ENCODE data around the gene WDFY2.

DNA sequence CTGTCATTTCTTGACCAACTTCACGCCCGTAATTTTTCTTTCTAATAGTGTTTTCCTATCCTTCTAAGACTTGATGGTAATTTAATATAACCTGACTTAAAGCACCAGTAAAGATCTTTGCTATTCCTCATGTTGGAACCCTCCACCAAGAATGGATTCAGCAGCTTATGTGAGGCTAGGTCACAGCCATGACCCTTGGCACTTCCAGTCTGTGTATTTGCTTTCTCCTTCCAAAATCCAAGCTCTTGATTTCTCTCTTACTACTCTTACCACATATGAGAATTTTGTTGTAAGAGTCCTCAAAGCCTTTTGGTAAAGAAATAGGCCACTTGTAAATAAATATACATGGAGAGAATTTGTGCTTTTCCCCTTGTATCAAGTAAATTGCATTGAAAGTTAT is 158.3 kb downstream of the WDFY2 start:
- TF ChIP-seq, protein P1, sequence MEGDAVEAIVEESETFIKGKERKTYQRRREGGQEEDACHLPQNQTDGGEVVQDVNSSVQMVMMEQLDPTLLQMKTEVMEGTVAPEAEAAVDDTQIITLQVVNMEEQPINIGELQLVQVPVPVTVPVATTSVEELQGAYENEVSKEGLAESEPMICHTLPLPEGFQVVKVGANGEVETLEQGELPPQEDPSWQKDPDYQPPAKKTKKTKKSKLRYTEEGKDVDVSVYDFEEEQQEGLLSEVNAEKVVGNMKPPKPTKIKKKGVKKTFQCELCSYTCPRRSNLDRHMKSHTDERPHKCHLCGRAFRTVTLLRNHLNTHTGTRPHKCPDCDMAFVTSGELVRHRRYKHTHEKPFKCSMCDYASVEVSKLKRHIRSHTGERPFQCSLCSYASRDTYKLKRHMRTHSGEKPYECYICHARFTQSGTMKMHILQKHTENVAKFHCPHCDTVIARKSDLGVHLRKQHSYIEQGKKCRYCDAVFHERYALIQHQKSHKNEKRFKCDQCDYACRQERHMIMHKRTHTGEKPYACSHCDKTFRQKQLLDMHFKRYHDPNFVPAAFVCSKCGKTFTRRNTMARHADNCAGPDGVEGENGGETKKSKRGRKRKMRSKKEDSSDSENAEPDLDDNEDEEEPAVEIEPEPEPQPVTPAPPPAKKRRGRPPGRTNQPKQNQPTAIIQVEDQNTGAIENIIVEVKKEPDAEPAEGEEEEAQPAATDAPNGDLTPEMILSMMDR (IDR thresholded peaks at IDR 0.05), result no peak
- no peak for TF ChIP-seq POLR2A (IDR thresholded peaks at IDR 0.05)
